NCI-H446 treated with DMSO at 0.1 percent for 48 hours (cell line): ENCODE results near the gene PTPN20.

ENCODE experiments used
- DNase-seq: peaks from one replicate; lab custom pipeline; 2025; lab: John Stamatoyannopoulos, UW

The PTPN20 gene

DNA sequence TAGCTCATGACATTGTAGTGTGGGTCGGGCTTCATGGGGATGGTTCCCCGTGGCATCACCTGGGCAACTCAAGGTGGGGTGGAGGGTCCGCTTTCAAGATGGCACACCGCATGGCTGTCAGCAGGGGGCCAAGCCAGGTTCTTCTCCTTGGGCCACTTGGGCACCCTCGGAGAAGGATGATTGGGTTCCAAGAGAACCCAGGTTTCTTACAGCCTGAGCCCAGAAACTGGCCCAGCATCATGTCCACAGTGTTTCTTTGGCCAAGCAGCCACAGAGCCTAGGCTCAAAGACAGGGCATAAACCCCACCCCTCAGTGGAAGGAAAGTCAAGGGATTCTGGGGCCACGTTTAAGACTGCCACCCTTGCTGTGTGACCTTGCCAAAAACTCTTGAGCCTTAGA is 110.6 kb downstream of the PTPN20 start:
- DNase-seq = no peak

DNA sequence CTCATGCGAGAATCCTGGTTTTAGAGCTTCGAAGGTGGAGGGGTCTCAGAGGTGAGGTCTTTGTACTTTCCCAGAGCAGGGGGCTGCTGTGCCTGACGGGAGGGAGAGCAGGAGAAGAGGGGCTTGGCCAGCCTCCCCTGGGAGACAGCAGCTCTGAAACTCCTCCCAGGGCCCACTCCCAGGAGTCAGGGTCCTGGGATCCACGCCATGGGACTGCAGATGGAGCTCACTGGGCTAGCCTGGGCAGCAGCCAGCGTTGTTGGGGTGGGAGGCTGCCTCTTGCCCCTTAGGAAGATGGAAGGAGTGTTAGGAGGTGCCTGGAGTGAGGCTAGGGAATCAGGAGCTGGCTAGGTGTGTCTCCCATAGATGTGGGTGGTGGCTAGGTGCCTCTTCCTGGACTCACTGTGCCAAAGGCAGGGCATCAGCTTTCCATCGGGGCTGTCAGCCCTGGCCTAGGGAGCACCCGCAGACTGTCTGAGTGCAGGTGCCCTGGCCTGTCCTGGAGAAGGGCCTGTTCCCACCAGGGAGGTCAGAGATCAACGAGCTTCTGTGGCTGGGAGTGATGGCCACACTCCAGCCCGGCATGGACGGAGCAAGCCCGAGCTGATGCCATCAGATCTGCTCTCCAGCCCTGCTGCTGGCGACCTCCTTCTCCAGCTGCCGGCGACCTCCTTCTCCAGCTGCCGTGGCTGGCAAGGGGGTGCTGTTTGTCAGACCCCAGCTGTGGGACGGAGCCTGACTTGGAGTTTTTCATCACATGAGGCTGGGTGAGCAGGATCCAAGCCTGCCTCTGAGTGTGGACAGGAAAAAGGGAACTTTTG is 111.3 kb downstream of the PTPN20 start:
- no peak for DNase-seq

DNA sequence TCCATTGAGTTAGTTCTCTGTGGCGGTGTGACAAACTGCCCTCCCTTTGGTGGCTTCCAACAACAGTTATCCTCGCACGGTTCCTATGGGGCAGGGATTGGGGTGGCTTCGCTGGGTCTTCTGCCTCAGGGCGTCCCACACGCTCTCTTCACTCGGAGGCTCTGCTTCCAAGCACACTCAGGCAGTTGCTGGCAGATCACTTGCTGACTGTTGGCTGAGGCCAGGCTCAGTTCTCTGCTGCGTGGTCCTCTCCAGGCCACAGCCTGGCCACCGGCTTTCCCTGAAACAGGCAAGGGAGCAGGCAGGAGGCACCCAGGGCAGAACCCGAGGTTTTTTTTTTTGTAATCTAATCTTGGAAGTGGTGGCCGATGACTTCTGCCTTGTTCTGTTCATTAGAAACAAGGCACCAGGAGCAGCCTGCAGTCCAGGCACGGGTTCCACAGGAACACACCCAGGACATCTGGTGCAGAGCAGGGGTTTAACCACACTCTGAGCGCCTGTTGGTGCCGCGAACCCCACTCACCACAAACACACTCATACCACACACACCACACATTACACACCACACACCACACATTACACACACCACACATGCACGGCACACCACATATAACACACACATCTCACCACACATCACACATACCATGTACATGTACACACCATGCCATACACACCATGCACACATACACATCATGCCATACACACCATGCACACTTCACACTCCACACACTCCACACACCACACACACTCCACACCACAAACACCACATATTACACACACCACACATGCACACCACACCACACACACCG is 112.2 kb downstream of the PTPN20 start:
- no peak for DNase-seq

DNA sequence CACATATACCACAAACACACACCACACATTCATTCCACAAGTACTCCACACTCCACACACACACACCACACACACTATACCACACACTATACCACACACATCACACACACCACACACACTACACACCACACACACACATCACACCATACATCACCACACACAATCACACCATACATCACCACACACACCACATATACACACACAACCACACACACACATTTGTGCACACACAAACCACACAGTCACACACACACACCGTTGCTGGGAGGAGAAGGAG is 112.8 kb downstream of the PTPN20 start:
- DNase-seq = no peak

DNA sequence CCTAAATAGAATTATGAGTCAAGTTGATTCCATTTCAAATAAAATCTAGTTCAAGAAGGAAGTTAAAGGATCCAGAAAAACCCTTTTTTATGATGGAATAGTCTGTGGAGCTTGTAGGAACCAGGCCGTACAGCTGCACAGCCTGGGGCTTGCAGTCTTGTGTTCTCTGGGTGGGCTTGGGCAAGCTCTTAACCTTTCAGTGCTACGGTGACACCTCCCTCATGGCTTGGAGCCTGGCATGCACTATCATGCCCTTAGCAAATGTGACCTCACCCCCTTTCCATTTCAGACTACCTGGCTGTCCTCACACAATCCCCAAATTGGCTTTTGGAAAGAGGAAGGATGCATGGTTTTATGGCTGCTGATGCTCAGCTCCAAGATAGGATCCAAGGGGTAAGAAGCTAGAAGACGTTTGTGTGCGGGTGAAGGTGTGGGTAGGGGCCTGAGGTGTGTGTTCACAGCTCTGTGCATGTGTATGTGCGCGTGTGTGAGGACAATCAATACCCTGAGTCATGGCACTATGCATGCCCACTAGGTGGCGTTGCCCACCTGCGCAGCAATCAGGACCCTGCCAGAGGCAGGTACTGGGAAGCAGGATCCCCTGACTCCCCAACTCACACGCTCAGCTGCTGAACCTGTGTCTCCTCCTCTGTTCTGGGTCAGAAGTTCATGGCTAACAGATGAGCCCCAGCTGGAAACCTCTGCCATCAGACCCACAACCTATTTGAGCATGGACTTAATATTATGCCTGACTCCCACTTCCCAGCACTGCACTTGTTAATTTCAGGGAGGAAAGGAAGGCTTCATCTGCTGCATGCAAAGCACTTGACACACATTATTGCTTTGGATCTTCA is 113.4 kb downstream of the PTPN20 start:
- no peak for DNase-seq

DNA sequence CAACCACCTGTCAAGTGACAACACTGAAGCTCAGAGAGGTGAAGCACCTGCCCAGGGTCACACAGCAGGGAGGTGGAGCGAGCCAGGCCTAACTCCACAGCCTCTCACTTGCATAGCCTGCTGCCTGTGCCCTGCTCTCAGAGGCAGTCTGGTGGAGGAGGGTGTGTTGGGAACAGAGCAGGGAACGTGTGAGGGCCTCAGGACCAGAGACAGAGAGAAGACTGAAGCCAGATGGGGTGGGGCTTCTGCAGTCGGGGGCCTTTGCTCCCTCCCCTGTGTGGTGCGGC is 114.0 kb downstream of the PTPN20 start:
- DNase-seq = no peak

DNA sequence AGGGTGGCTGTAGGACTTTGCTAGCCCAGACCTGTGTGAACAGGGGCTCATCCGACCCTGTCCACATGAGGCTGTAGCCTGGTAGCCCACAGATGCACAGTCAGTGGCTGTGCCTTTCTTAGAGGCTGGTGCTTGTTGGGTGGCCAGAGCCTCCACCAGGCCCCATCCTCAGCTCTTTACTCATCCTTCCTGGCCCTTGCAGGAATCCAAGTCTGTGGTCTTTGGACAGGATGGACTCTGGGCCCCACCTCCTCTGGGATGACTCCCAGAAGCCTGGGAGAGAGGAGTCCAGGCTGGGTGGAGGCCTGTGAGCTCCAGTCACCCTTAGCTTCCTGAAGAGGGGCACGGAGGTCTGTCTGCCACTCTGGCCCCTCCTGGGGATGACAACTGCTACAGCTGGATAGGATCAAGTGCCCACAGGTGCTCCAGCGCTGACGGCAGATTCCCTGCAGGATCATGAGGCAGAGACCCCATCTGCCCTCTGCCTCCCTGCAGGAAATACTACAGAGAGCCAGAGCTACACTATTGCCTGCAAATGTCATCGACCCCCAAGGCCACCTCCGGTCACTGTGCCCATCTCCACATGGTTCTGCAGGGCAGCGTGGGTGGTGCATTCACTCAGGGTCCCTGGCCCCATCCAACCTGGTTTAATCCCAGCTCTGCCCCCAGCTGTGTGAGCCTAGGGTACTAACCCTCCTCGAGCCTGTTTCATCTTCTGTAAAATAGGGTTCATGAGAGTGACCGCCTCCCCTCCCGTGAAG is 114.5 kb downstream of the PTPN20 start:
- DNase-seq = no peak

DNA sequence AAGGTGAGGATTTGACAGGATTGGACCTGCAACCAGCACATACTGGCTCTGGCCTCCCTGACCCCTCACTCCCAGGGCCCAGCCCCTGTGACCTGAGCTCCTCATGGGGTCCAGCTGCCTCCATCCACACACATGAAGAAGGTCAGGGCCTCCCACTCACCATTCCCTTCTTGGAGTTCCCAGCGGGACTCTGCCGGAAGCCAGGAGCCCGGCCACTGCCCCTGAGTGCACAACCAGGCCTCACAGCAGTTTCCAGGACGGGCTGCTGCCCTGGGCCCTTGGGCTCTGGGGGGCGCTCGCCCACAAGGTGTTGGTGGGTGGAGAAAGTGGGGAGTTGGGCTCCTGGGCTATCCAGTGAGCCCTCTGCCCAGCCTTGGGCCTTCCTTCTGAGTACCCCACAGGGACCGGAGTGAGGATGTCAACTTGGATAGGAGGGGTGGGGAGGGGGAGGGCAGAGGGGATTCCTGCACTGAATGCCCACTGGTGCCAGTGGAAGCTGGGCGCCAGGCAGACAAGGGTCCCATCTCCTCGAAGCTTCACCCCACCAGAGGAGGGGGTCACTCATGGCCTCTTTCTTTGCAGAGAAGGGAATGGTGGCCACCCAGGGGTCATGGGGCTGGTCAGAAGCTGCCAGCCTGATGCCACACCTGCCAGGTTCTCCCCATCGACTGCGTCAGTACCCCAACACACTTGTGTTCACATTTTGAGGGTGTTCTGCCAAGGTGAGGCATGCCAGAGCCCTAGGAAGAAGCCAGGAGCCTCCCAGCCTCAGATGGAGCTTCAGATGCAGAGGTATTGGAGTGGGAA is 115.3 kb downstream of the PTPN20 start:
- DNase-seq = no peak

DNA sequence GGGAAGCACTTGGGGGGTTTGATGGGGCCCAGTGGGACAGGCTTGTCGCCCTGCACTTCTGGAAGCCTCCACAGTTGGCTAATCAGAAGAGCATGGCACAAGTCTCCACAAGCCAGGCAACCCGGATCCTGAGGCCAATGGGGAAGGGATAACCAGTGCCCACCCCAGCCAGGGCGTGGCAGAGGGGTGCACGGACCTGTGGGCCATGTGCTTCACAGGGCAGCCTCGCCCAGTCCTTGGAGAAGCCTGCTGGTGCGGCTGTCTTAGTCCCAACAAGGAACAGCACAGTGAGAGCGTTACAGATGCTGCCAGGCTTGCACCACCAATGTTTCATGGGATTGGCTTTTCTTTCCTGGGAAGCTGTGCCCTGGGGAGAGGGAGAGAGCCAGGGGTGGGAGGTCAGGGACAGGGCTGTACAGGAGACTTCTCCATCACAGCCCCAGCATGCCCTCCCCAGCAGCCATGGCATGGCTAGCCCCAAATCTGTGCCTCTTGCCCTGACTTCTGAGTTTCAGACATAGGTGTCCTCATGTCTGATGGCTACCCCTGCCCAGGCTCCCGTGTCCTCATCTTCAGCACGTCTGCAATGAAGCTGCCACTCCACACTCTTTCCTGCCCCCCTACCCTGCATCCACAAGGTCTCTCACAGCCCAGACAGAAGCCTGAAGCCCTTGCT is 116.0 kb downstream of the PTPN20 start:
- no peak for DNase-seq

DNA sequence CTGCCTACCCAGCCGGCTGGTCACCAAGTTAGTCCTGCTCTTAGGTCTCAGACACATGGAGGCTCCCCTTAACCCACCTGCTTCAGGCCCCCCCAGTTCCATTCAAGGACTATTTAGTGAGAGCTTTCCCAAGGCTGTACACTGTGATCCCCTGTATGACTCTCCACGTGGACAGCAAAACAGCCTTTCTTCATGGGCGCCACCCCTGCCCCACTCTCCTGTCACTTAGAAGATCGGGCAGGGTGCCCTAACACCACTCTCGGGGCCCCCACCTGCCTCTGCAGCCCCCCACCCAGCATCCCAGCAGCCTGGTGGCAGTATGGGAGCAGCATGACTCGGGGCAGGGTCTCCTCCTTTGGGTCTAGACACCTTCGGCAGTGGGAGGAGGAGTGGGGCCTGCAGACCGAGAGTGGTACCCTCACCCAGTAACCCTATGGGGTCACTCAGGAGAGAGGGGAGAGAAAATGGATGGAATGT is 116.6 kb downstream of the PTPN20 start:
- no peak for DNase-seq

DNA sequence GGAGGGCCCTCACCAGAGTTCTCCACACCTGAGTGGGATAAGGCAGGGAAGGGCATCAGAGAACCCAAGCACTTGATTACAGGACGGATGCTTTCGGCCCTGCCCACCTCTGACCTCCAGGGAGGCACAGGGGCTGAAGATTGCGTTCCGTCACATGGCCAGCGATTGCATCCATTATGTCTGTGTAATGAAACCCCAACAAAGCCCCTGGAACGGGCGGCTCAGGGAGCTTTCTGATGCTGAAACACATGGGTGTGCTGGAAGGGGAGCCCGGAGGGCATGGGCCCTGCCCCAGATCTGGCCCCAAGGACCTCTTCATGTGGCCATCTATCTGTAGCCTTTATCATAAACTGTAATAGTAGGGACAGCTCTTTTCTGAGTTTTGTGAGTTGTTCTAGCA is 117.2 kb downstream of the PTPN20 start:
- DNase-seq = no peak

DNA sequence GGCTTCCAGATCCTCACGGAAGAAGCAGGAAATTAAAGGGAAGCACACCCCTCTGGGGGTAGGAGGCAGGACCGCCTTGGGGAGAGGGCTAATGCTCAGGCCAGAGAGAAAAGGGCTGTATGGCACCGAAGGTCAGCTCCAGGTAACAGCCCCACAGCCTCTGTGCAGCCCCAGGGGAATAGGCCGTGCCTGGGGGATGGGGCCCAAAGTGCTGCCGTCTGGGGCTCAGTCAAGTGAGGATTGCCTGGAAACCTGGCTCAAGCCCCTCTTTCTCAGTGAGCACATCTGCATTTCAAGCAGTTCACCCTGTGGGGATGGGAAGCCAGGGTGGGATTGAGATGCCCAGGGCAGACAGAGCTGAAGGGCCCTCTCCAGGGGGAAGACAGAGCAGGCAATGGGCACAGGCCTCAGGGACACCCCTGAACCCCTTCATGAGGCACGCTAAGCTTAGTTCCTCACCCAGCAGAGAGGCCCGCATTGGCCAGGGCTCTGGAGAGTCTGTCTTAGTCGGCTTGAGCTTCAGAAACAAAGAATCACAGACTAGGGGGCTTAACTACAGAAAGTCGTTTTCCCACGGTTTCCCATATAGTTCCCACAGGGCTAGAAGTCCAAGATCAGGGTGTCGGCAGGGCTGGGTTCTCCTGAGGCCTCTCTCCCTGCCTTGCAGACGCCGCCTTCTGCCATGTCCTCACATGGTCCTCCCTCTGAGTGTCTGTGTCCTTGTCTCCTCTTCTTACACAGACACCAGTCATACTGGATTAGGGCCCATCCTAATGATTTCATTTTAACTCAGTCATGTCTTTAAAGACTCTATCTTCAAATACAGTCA is 118.2 kb downstream of the PTPN20 start:
- DNase-seq = no peak

DNA sequence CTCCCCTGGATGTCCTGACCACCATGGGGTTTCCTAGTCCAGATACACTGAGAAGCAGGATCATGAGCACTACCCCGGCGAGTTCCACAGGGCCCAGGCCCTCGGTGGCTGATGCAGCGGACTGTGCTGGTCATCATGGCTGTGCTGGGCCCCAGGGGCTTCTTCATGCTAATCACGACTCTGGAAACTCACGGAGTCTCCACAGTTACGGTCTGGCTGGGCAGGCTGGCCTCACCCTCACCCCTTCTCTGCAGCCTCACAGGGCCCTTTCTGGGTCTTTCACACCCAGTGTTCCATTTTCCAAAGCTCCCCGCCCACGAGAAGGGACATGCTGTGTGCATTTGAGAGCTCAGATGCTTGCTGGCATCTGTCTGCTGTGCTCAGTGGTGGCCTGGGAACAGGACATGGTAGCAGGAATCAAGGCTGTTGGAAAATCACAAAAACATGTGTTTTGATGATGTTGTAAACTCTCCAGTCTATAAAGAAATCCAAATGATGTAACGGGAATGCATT is 119.0 kb downstream of the PTPN20 start:
- no peak for DNase-seq

DNA sequence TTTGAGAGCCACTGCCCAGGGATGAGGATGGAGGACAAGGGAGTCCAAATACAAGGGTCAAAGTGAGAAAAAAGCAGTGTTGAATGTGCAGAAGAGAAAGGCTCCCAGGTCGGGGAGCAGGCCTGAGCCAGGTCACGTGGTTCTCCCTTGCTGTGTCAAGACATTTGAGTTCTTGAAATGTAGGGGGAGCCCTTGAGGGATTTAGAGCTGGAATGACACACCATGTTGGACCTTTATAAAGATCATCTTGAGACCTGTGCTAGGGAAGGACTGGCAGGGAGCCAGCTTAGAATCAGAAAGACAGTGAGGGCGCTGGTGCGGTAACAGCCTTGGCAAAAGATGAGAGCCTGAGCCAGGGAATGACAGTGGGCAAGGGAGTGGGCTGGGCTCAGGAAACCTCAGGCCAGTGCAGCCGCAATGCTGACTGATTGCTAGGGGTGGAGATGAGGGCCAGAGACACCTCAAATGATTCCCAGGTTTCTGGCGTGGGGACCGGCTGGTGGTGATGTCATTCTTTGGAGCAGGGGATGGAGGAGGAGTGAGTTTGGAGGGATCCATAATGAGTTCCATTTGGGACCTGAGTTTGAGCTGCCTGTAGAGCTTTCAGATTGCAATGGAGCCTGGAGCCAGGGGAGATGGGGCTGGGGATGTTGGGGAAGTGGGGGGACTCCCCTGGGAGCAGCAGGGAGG is 120.1 kb downstream of the PTPN20 start:
- no peak for DNase-seq

DNA sequence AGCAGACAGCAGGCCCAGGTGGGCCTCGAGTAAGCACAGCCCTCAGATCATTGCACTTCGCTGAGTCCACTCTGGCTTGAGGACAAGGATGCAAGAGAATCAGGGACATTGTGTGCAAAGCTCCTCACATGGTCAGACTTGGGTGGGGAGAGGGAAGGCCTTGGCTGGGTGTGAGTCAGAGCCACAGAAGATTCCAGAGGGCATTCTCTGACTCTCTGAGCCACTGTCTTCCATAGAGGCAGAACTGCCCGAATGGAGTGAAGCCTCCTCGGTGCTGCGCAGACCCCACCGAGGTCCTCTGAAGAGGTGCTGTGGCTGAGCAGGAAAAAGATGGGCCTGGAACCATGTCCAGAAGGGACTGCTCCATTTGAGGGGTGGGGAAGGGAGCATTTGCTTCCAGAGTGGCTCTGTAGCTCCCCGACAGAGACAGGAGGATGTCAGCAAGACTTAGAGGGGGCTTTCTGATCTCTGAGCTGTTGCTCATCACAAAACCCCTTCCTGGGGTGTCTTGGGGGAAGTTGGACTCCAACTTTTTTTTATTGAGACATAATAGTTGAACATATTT is 120.8 kb downstream of the PTPN20 start:
- DNase-seq = no peak

DNA sequence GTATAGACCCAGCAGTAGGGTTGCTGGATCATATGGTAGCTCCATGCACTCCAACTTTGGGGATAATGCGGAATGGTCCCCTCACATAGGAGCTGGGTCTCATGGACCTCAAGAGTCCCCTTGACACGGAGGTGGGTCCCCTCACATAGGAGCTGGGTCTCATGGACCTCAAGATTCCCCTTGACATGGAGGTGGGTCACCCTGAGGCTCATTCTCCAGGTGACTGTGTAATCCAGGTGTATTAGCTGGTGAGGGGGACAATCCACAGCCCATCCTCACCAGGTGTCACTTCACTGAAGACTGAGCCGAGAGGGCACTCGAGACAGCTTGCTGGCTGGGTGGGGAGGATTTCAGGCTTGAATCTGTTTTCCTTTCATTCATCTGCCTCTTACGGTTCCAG is 121.9 kb downstream of the PTPN20 start:
- no peak for DNase-seq

DNA sequence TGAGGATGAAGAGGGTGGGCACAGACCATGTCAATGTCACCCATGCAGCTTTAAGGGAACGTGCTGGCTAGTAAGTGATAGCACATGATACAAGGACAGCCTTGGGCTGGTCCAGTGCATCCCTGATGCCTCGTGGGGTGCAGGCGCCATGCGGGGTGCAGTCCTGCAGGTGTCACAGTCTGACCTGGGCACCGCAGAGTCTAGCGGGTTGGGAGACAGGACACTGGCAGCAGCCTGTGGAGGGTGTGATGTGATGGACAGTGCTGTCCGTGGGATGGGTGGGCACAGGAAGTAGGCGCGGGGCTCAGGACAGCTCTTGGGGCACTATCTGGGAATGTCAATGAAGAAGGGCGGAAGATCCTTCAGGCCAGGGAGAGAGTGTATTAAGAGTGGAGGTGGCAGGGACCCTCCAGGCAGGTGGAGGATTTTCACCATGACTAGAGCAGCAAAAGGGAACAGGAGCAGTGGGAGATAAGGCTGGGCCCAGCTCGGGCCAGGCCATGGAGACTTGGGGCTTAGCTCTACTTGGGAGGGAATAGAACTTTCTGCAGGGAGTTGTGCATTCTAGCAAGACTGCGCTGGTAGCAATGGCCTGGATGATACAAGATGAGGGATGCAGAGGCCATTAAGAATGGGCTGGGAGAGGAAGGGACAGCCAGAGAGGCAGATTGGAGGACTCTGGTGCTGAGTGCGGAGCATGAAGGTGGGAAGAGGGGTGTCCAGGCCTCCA is 122.5 kb downstream of the PTPN20 start:
- DNase-seq = no peak
